CD14-positive monocyte (primary cell): ENCODE results near the gene CSRNP2. TPM values are rescaled to one million over a fixed set of nuclear protein-coding genes. Genes with fewer than 3 reads are reported as not detected.
A peak's percentile ranks its signal among the peaks of the same experiment; 100 is the strongest.

ENCODE experiments used
- DNase-seq, 3 donors: peaks; one replicate each; pipeline ENCODE4 v3.0.0-alpha.2; 2011 to 2022
- H2AFZ ChIP-seq: 2 replicates; pipeline ENCODE4 v1.6.0; 2012; ENCODE audit warnings: mild to moderate bottlenecking, low read depth, low read length, inconsistent platforms; ENCODE audit not compliant: insufficient read depth, poor library complexity, severe bottlenecking
- H3K27ac ChIP-seq, 2 donors: 1 replicate in 1 of 2; 2 replicates in 1 of 2; pipeline ENCODE4 v1.5.1; 2012 to 2013; ENCODE audit warnings: low read length in 2 of 2, control low read depth in 1 of 2, inconsistent platforms in 1 of 2, low read depth in 1 of 2, mild to moderate bottlenecking in 1 of 2
- H3K27me3 ChIP-seq, 2 donors: one replicate each; pipeline versions ENCODE4 v1.6.0 to v1.6.1; 2011 to 2013; ENCODE audit warnings: low read length in 2 of 2; ENCODE audit not compliant: control insufficient read depth in 2 of 2, insufficient read depth in 2 of 2
- H3K36me3 ChIP-seq, 2 donors: replicated peaks in 1 of 2; 1 replicate in 1 of 2; 2 replicates in 1 of 2; pipeline versions ENCODE4 v1.5.1 to v1.6.1; 2012 to 2013; ENCODE audit warnings: low read length in 2 of 2, control low read depth in 1 of 2, inconsistent platforms in 1 of 2, mild to moderate bottlenecking in 1 of 2; ENCODE audit not compliant: insufficient read depth in 2 of 2, control insufficient read depth in 1 of 2
- H3K4me1 ChIP-seq, 2 donors: 1 replicate in 1 of 2; 2 replicates in 1 of 2; pipeline versions ENCODE4 v1.5.1 to v1.6.1; 2012 to 2013; ENCODE audit warnings: low read length in 2 of 2, control low read depth in 1 of 2, inconsistent platforms in 1 of 2, mild to moderate bottlenecking in 1 of 2, moderate library complexity in 1 of 2; ENCODE audit not compliant: insufficient read depth in 2 of 2, control insufficient read depth in 1 of 2
- H3K4me2 ChIP-seq: replicated peaks from 2 replicates; pipeline ENCODE3; 2012; ENCODE audit warnings: low read length, moderate library complexity, mild to moderate bottlenecking; ENCODE audit not compliant: poor library complexity, severe bottlenecking; ENCODE audit errors: extremely low read depth
- H3K4me3 ChIP-seq, 3 experiments: fragments of 200-600 bp in 1 of 3; sonication (generic) in 1 of 3; replicated peaks in 1 of 3; 1 replicate in 2 of 3; 2 replicates in 1 of 3; pipeline ENCODE4 v1.5.1; 2011 to 2013; ENCODE audit warnings: low read length in 3 of 3, mild to moderate bottlenecking in 3 of 3, control low read depth in 2 of 3, low read depth in 2 of 3, inconsistent platforms in 1 of 3, moderate library complexity in 1 of 3
- H3K79me2 ChIP-seq: 2 replicates; pipeline ENCODE4 v1.6.0; 2012; ENCODE audit warnings: mild to moderate bottlenecking, control low read depth, inconsistent platforms, low read length, moderate library complexity; ENCODE audit not compliant: insufficient read depth
- H3K9ac ChIP-seq: 2 replicates; pipeline ENCODE4 v1.6.0; 2017; ENCODE audit warnings: low read length, mild to moderate bottlenecking; ENCODE audit not compliant: insufficient read depth, poor library complexity, severe bottlenecking
- H3K9me3 ChIP-seq, 2 donors: replicated peaks in 1 of 2; 1 replicate in 1 of 2; 2 replicates in 1 of 2; pipeline versions ENCODE4 v1.5.1 to v1.6.1; 2012 to 2013; ENCODE audit warnings: low read length in 2 of 2, control low read depth in 1 of 2; ENCODE audit not compliant: control insufficient read depth in 1 of 2, insufficient read depth in 1 of 2
- H4K20me1 ChIP-seq: 2 replicates; pipeline ENCODE4 v1.6.0; 2012; ENCODE audit warnings: mild to moderate bottlenecking, low read length, control low read depth, moderate library complexity; ENCODE audit not compliant: insufficient read depth
- H3K27ac Mint-ChIP-seq, 7 donors: one replicate each; pipeline ENCODE4 v1.8.0; 2020; ENCODE audit warnings: mild to moderate bottlenecking in 7 of 7, mixed read lengths in 7 of 7, moderate library complexity in 6 of 7, inconsistent platforms in 2 of 7
- H3K27me3 Mint-ChIP-seq, 3 donors: one replicate each; pipeline ENCODE4 v1.8.0; 2021 to 2022; ENCODE audit warnings: low read depth in 3 of 3, mild to moderate bottlenecking in 3 of 3, mixed read lengths in 3 of 3, moderate library complexity in 3 of 3, inconsistent platforms in 1 of 3
- H3K36me3 Mint-ChIP-seq, 2 donors: one replicate each; pipeline ENCODE4 v1.8.0; 2020; ENCODE audit warnings: mixed read lengths in 2 of 2, inconsistent platforms in 1 of 2, mild to moderate bottlenecking in 1 of 2
- H3K4me1 Mint-ChIP-seq: one replicate; pipeline ENCODE4 v1.8.0; 2020; ENCODE audit warnings: mild to moderate bottlenecking, mixed read lengths
- H3K4me3 Mint-ChIP-seq, 2 donors: one replicate each; pipeline ENCODE4 v1.8.0; 2020; ENCODE audit warnings: mild to moderate bottlenecking in 2 of 2, mixed read lengths in 2 of 2, moderate library complexity in 1 of 2
- H3K9me3 Mint-ChIP-seq, 7 donors: one replicate each; pipeline ENCODE4 v1.8.0; 2020 to 2022; ENCODE audit warnings: mixed read lengths in 7 of 7, mild to moderate bottlenecking in 6 of 7, moderate library complexity in 6 of 7, inconsistent platforms in 2 of 7
- WGBS: methylation state at CpG from one replicate; pipeline ENCODE4 v1.1.5; 2013; ENCODE audit warnings: missing lambda C conversion rate; ENCODE audit not compliant: insufficient coverage; 5-methylcytosine and 5-hydroxymethylcytosine counted together
- intact Hi-C, 2 donors: fragments of 100-400 bp; cut with micrococcal nuclease; formaldehyde crosslinking; loops; one replicate each; pipeline versions ENCODE4 v1.15.0 to v1.15.1; 2023
- polyA plus RNA-seq, 3 donors: library from polyadenylated mRNA; depleted of rRNA in 1 of 3; unstranded in 2 of 3; stranded (reverse) in 1 of 3; fragments of 300-500 nt in 2 of 3; fragments of >200 nt in 1 of 3; fragmentation: Illumina TruSeq in 2 of 3; gene quantifications; 1 replicate in 2 of 3; 2 replicates in 1 of 3; pipeline ENCODE4 v1.2.3, GENCODE V29; 2012 to 2021
- TF ChIP-seq, protein P1 (sequence below): fragments of 200-600 bp; IDR thresholded peaks from one replicate; pipeline ENCODE4 v1.8.0; 2022; ENCODE audit warnings: antibody characterized with exemption, mild to moderate bottlenecking

CSRNP2 gene
- polyA plus RNA-seq, 3 donors: 1.7 to 8.0 (median 2.6) TPM

DNA sequence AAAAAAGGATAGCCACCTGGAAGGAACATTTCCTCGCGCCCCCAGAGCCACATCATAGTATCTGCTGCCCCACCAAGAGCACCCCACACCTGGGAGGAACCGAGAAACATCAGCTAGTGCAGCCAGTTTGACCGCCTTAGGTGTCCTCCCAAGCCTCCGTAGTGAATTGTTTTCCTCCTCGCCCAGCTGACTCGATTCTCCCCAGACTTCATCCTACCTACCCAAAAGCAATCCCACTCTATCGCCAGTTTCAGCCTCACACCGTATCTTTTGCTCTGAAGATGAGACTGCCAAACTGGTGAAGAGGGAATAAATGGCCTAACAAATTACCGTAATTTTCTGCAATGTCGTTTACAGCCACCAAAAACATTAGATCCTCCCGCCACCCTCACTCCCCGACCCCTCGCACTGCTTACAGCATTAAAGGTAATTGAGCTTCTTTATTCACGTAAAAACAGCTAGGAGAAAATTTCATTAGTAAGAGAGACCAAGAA lies 56.0 kb downstream of the CSRNP2 start:
- no peak overlapping the region for H3K4me3 ChIP-seq
- intact Hi-C loops: loop anchor here (2.0 to 5.0 kb wide), 2 partner anchors 200 to 265 kb away; no protein-coding TSS in a partner anchor
- H2AFZ ChIP-seq: no peak overlapping the region
- Mint-ChIP-seq H3K4me3 (peak overlapping the region in 1 of 2 donors; percentile 42), H3K9me3 (peaks cover 0 to 7% (median 3%) of the 10 kb centered on the region in 7 donors), H3K27ac (no peak overlapping the region), H3K27me3 (peaks cover 1 to 3% (median 3%) of the 10 kb centered on the region in 3 donors), H3K4me1 (peaks cover 51% of the 10 kb centered on the region), H3K36me3 (peaks cover 0 to 3% of the 10 kb centered on the region in 2 donors)
- H3K36me3 ChIP-seq: no peaks in the 10 kb centered on the region
- no peak overlapping the region for H3K9ac ChIP-seq
- H3K79me2 ChIP-seq: peaks cover 32% of the 10 kb centered on the region
- TF ChIP-seq, protein P1, sequence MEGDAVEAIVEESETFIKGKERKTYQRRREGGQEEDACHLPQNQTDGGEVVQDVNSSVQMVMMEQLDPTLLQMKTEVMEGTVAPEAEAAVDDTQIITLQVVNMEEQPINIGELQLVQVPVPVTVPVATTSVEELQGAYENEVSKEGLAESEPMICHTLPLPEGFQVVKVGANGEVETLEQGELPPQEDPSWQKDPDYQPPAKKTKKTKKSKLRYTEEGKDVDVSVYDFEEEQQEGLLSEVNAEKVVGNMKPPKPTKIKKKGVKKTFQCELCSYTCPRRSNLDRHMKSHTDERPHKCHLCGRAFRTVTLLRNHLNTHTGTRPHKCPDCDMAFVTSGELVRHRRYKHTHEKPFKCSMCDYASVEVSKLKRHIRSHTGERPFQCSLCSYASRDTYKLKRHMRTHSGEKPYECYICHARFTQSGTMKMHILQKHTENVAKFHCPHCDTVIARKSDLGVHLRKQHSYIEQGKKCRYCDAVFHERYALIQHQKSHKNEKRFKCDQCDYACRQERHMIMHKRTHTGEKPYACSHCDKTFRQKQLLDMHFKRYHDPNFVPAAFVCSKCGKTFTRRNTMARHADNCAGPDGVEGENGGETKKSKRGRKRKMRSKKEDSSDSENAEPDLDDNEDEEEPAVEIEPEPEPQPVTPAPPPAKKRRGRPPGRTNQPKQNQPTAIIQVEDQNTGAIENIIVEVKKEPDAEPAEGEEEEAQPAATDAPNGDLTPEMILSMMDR: no peak
- no peaks in the 10 kb centered on the region for H3K27me3 ChIP-seq
- H3K4me1 ChIP-seq: peaks cover 34 to 54% of the 10 kb centered on the region in 2 donors
- peaks cover 8% of the 10 kb centered on the region for H4K20me1 ChIP-seq
- H3K4me2 ChIP-seq: no peak overlapping the region
- H3K9me3 ChIP-seq: no peaks in the 10 kb centered on the region
- WGBS: 94% methylated on average over 7 of the region's 15 CpGs
- DNase-seq: no peak
- H3K27ac ChIP-seq: no peak overlapping the region

DNA sequence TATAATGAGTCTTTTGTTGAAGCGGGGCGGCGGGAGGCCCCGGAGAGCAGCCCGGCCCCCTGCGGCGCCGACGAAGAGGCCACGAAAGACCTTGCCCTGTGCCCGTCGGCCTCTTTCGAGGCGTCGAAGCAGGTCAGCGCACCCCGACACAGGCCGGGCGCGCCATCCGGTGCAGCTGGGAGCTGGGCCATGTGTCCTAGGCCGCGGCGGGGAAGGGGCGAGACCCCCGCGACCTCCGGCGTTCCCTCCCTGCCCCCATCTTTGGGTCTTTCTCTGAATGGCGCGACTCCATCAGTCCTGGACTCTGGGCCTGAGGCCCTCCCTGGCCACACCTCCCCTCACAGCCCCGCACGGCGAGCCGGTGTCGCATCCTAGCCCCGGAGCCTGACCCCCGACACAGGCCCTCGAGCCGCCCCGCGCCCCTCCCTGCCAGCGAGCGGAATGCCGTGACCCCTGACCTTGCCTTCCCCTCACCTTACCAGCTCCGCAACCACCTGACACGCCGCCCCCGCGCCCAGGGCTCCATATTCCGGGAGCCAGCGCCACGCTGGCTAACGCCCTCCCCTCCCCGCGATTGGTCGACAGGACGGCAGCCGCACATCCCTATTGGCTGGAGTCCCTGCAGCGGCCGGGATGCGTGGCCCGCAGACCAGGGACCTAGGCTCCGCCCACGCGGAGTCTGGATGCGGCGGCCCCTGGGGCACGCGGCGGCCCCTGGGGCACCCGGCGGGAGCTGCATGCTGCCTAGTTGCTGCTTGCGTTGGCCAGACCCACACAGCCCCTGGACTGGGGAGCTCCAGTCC lies 57.4 kb downstream of the CSRNP2 start, which contains the start of gene SLC11A2:
Gene SLC11A2 (minus strand): TSS at position 549 of the 803 bp plus-strand sequence. CDS start 15,656 bp downstream, outside the sequence.
- H3K36me3 Mint-ChIP-seq: peaks cover 0 to 3% of the 10 kb centered on the region in 2 donors
- peaks cover 45% of the 10 kb centered on the region for H3K79me2 ChIP-seq

More for the DNA sequence above, 57.4 kb downstream of the CSRNP2 start, which contains the start of gene SLC11A2:
- H3K27ac Mint-ChIP-seq: peak within 1 kb of the TSS; percentile 95 to 99 (median 97)
- peak; percentile 88 to 95 (median 91) for DNase-seq
- Histone ChIP-seq H3K27ac (peak within 1 kb of the TSS; percentile 65 to 88), H3K36me3 (no peaks in the 10 kb centered on the region), H3K27me3 (no peaks in the 10 kb centered on the region), H3K9me3 (no peaks in the 10 kb centered on the region), H3K4me3 (peak within 1 kb of the TSS; percentile 48 to 93 (median 74)), H3K9ac (peak within 1 kb of the TSS; percentile 82), H3K4me1 (peaks cover 46 to 68% of the 10 kb centered on the region in 2 donors), H3K4me2 (peak within 1 kb of the TSS; percentile 95), H2AFZ (peak within 1 kb of the TSS; percentile 95), H4K20me1 (peaks cover 16% of the 10 kb centered on the region)
- peaks cover 62% of the 10 kb centered on the region for H3K4me1 Mint-ChIP-seq
- H3K27me3 Mint-ChIP-seq: peaks cover 3 to 5% (median 3%) of the 10 kb centered on the region in 3 donors
- WGBS: under 1% methylated on average over 74 of the region's 74 CpGs
- TF ChIP-seq, protein P1: peak; percentile 18
- peaks cover 0 to 7% (median 3%) of the 10 kb centered on the region in 7 donors for H3K9me3 Mint-ChIP-seq
- intact Hi-C loops: loop anchor here (2.0 to 5.0 kb wide), 3 partner anchors 17 to 263 kb away; no protein-coding TSS in a partner anchor
- peak within 1 kb of the TSS; percentile 94 to 98 for H3K4me3 Mint-ChIP-seq
